GM20000 (cell line): ENCODE measurements around the gene STAT4.

Source experiments
- DNase-seq: peaks from one replicate; pipeline ENCODE4 v3.0.0; 2012; ENCODE audit warnings: low spot score
- TF ChIP-seq, protein P1 (sequence below): IDR thresholded peaks from 2 replicates; pipeline ENCODE4 v1.5.1; 2012; ENCODE audit warnings: mild to moderate bottlenecking, control low read depth; ENCODE audit errors: extremely low read depth, missing control alignments

The STAT4 gene

GRCh38 chr2:191065785-191066184, 85.0 kb downstream of the STAT4 start:
- DNase-seq: no peak
- TF ChIP-seq, protein P1, sequence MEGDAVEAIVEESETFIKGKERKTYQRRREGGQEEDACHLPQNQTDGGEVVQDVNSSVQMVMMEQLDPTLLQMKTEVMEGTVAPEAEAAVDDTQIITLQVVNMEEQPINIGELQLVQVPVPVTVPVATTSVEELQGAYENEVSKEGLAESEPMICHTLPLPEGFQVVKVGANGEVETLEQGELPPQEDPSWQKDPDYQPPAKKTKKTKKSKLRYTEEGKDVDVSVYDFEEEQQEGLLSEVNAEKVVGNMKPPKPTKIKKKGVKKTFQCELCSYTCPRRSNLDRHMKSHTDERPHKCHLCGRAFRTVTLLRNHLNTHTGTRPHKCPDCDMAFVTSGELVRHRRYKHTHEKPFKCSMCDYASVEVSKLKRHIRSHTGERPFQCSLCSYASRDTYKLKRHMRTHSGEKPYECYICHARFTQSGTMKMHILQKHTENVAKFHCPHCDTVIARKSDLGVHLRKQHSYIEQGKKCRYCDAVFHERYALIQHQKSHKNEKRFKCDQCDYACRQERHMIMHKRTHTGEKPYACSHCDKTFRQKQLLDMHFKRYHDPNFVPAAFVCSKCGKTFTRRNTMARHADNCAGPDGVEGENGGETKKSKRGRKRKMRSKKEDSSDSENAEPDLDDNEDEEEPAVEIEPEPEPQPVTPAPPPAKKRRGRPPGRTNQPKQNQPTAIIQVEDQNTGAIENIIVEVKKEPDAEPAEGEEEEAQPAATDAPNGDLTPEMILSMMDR: no peak

DNA sequence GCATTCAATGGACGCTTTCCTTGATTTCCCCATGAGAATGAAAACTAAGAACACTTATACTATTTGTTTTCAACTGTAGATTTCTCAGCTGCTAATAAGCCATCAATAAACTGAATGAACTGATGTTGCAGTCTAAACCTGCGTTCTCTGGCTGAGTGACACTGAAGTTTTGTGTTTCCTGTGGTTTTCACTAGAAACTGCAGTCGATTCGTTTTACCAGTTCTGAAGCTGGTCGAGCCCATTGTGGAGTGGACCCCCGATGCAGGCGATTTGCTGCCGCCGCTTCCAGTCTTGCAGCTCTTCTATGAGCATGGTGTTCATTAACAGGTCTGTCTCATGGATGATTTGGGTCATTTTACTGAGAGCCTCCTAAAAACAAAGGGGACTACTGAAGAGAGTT, 86.2 kb downstream of the STAT4 start:
- DNase-seq: no peak

DNA sequence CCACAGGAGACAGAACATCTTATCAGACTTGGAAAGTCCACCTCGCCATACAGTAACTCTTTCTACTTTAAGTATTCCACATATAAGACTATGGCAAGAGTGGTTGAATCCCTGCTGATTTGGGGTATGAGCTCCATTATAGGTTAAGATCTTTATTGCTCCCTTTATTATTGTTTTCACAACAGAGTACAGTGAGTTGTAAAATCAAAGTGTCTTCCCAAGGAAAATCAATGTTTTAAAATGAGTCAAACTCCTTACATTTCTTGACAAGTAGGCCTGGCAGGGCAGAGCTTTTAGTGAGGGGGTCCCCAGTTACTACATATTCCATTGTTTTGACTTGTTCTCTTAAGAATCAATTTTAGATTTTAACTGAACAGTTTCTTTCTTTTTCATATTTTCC, 87.2 kb downstream of the STAT4 start:
- no peak for DNase-seq
- TF ChIP-seq, protein P1: no peak

More for the DNA sequence above, 86.2 kb downstream of the STAT4 start:
- TF ChIP-seq, protein P1: no peak

DNA sequence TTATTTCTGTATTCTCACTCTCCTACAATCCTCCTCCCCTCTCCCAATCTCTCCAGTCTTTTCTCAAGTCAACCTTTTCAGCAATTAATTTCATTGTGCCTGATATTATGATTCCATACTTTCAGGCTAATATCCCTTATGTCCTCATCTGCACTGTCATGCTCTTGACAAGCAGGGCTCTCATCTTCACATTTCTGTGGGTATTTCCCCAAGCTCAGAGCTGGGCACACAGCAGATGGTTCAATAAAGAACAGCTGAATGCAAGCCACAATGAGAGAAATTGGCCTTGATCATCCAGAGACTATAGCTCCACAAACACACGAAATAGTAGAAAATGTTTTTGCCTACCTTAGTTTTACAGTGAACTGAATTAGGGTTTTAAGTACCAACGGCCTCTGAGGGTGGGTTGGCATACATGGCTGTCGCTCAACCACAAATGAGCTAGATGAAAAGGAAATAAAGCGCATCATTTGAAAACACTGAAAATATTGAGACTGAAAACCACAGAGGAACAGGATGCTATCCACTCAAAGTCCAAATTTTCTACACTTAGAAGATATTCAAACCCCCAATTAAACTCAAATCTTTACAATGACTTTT, 89.3 kb downstream of the STAT4 start:
- TF ChIP-seq, protein P1: no peak
- no peak for DNase-seq

GRCh38 chr2:191059308-191059707, 91.5 kb downstream of the STAT4 start:
- DNase-seq: no peak
- TF ChIP-seq, protein P1: no peak

- TF ChIP-seq, protein P1: no peak
- no peak for DNase-seq
Measured at GRCh38 chr2:191056228-191056627, 94.6 kb downstream of the STAT4 start.

- DNase-seq: no peak
- TF ChIP-seq, protein P1: no peak
Measured at GRCh38 chr2:191053256-191053655, 97.5 kb downstream of the STAT4 start.
